GDM1 (cell line): Measurements from ENCODE around the gene YBEY.
"Not testable (repeated sequence)": the region's sequence is repeated elsewhere in the genome, so short reads cannot be mapped to it uniquely, and the experiment has no call there.

Source experiments
- DNase-seq: peaks from one replicate; lab custom pipeline; 2025; lab: John Stamatoyannopoulos, UW

YBEY gene

GRCh38 chr21:46304955-46305354, 18.8 kb downstream of the YBEY start:
- no peak for DNase-seq

- no peak for DNase-seq
Measured at GRCh38 chr21:46307625-46308024, 21.5 kb downstream of the YBEY start.

DNA sequence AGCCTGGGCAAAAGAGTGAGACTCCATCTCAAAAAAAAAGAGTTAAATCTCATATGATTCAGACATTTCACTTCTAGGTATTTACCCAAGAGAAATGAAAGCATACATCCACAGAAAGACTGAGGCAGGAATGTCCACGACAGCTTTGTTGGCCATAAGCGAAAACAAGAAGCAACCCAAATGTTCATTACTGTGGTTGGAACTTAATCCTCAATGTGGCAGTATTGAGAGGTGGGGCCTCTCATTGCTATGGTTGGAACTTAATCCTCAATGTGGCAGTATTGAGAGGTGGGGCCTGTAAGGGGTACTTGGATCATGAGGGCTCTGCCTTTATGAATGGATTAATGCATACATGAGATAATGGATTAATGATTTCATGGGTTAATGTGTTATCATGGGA, 22.3 kb downstream of the YBEY start:
- no peak for DNase-seq

DNA sequence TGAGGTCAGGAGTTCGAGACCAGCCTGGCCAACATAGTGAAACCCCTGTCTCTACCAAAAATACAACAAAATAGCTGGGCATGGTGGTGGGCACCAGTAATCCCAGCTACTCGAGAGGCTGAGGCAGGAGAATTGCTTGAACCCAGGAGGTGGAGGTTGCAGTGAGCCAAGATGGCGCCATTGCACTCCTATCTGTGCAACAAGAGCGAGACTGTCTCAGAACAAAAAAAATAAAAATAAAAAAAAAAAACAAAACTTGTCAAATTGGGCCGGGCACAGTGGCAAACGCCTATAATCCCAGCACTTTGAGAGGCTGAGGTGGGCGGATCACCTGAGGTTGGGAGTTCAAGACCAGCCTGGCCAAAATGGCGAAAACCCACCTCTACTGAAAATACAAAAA, 24.1 kb downstream of the YBEY start:
- DNase-seq, result not testable (repeated sequence)

DNA sequence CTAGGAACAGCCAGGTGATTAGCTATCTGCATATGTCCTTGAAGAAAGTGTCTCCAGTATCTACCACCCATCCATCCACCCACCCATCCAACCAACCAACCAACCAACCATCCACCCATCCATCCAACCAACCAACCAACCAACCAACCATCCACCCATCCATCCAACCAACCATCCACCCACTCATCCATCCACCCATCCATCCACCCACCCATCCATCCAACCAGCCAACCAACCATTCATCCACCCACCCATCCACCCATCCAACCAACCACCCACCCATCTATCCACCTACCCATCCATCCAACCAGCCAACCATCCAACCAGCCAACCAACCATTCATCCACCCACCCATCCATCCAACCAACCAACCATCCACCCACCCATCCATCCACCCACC, 25.4 kb downstream of the YBEY start:
- no peak for DNase-seq

DNA sequence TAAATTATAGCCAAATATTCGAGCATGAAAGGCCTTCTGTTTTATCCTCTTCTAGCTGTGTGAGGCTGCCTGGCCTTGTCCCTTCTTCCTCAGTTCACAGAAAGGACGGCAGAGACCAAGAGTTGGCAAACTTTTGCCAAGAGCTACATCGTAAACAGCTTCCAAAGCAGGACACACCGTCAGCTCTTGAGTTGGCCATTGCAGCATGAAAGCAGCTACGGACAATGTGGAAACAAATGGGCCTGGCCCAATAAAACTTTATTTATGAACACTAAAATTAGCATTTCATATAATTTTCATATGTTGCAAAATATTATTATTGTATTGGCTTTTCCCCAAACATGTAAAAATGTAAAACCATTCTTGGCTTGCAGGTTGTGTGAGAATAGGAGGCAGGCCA, 26.8 kb downstream of the YBEY start:
- DNase-seq, result no peak

DNA sequence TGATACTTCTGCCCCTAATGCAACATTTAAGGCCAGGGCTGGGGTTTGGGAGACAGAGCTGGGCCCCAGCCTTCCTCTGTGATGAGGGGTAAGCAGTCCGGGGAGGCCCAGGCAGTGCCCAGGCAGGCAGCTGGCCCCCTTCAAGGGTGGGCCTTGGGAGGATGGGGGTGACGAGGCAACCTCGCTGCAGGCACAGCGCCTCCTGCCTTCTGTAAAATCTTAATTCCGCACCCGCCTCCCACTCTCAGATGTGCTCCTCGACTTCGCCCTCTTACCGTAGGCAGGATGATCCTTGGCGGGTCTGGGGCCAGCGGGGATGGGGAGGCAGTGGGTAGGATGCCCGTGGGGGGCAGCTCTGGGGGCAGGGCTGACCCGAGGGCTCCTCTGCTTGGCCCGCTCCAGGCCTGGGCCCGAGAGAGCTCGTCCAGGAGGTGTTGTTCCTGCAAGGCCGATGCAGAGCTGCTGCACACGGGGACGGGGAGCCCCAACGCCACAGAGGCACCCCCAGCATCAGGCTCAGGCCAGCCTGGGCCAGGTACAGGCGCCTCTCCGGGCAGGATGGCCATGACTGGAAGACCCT, 28.4 kb downstream of the YBEY start:
- DNase-seq, result no peak

DNA sequence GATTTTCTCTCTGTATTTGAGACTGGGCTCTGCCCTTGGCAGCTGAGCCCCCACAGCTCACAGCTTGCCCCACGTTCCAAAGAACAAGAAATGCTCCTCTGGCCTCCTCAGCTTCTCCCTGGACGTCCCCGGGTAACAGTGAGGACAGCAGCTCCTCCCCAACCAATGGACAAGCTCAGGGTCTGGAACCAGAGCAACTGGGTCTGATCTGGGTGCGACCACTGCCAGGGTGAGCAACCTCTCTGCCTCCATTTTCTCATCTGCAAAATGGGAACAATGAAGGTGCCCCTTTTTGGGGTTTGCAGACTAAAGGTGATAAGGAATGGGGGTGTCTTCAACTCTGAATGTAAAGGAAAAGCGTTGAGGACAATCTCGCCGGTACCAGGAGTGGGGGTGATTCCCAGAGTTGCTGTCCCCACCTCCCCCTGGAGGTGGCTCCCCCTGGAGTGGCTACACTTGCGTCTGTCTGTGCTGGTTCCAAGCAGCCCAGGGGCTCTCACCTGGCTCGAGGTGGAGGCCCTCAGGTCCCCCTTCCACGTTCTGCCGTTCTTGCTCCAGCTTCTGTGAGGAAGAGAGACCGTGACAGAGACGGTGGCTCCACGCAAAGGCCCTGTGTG, 30.7 kb downstream of the YBEY start:
- DNase-seq, result no peak

GRCh38 chr21:46317710-46318463, 31.7 kb downstream of the YBEY start:
- DNase-seq, result no peak

GRCh38 chr21:46318464-46318845, 32.3 kb downstream of the YBEY start:
- no peak for DNase-seq

- DNase-seq, result no peak
Measured at GRCh38 chr21:46319186-46319585, 33.0 kb downstream of the YBEY start.

DNA sequence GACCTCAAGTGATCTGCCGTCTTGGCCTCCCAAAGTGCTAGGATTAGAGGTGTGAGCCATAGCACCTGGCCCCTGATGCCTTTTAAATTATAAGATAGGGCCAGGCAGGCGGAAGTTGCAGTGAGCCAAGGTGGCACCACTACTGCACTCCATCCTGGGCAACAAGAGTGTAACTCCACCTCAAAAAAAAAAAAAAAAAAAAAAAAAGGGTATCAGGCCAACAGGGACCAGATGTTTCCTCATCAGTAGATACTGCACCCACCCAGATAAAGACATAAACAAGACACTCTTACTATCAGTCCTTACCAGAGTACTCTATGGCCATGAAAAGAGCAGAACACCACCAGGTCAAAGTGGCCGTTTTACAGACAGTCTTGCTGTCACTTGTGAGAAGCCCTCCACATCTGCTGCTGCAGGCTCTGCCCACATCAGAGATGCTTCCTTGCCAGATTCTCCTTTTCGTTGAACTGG, 34.2 kb downstream of the YBEY start:
- peak; percentile 47 for DNase-seq

- DNase-seq, result no peak
Measured at GRCh38 chr21:46322351-46323226, 36.4 kb downstream of the YBEY start.

DNA sequence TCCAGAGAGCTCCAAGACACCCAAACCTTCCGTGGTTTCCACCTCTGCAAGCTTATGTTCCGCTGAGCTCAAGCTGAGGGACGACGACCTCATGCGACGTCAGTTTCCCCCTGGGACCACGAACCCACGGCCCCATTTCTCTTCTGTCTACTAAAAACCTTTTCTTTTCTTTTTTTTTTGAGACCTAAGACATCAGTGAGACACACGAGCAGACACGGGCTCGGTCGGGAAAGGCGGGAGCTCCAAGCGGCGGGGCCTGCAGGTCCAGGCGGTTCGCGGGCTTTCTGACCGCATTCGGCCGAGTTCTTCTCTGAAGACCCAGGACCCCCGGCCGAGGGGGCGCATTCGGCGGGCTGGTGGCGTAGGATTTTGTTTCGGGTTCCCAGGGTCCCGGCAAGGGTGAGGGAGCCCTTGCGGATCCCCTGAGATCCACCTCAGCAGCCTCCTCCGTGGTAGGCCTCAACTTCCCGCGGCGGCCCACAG, 37.1 kb downstream of the YBEY start:
- DNase-seq, result no peak

DNA sequence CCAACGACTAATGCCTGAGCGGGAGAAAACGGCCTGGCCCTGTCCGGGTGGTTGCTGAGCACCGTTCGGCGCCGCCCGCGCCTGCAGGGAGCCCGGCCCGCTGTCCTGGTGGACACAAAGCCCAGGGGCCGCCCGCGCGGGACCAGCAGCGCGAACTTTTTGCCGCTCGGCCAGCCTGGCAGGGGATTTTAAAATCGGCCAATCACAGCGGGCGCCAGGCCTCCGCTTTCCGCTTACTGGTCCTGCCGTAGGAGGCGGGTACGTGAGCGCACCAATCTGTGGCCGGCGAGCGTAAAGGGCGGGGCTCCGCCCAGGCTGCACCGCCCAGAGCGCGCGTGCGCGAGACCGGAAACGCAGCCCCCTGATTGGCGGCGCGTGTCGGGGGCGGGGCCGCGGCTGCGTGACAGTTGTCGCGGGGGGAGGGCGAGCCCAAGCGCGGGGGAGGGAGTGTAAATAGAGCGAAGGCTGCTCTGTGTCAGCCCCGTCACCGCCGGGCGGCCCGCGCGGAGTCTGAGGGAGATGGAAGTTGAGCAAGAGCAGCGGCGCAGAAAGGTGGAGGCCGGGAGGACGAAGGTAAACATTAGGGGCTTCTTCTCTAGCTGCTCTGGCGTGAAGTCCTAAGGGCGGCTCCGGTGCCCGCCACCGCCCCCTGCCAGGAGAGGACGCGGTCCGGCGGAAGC, 37.7 kb downstream of the YBEY start, which contains the start of the genes C21orf58 and PCNT:
Gene C21orf58 (minus strand): TSS at position 161 of the 680 bp plus-strand sequence. CDS start 1,132 bp downstream, outside the sequence.
Gene PCNT (plus strand): TSS at position 447 of the 680 bp plus-strand sequence. CDS start 73 bp downstream, at position 520.
- peak; percentile 97 for DNase-seq

DNA sequence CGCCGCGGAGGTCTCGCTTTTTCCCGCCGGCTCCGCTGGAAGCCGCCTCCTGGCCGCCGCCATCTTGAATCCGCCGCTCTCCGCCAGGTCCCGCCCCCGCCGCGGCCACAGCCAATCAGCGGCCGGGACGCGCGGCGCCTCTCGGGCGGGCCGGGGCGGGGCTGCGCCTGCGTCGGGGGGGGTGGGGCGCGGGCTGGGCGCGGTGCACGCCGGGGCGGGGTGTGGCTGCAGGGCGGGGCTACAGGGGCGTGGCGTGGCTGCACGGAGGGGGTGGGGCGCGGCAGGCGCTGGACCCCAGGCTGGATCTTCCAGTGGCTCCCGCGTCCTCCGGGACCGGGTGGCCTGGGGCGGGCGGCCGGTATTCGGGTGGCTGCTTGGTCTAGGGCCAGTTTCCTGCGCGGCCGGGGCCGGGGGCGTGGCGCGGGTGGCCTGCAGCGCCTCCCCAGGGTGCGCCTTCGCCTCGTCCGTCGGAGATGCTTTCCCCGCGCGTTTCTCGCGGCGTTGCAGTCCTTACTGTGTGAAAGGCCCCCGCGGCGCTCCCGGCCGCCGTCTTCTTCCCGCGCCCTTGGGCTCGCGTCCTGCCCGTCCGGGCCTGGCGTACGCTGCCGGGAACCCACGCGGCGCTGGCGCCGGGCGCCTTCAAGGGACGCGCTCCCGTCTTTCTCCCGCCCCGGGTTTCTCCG, 38.4 kb downstream of the YBEY start:
- peak; percentile 83 for DNase-seq

GRCh38 chr21:46325073-46325912, 39.2 kb downstream of the YBEY start:
- peak; percentile 14 for DNase-seq

DNA sequence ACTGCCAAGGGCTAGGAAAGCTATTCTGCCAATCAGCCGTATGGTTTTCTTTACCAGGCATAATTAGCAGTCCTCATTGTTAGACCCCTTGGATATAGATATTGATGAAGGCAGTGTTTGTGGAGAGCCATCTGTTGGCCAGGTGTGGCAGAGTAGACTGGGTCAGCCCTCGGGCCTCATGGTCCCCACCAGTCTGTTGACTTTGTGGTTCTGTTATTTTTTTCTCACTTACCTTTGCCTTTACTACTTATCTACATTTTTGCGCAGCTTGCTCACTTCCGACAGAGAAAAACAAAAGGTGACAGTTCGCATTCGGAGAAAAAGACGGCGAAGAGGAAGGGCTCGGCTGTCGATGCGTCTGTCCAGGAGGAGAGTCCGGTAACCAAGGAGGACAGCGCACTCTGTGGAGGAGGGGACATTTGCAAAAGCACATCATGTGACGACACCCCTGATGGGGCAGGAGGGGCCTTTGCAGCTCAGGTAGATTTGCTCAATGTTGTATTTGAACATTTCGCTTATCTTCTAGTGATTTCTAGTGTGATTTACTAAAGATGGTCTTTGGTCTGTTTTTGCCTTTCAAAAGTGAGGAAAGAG, 40.1 kb downstream of the YBEY start:
- no peak for DNase-seq

DNA sequence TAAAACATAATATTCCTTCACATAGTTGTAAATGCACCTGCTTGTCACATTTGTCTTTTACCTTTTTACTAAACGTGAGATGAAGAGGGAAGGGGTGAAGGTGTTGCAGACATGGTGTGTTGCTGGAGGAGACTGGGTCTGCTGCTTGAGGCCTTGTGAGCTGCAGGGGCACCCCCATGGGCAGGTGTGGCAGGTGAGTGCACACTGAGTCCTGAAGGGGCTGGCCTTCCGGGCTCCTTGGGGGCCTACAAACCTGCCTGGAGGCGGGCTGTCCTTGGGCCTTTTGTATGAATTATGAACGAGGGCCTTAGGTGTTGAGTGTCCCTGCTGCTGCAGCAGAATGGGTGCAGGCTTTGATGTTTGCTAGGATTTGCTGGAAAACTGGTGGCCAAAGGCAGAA, 41.6 kb downstream of the YBEY start:
- no peak for DNase-seq
